Gastroesophageal sphincter (tissue), 4 donors: Measurements from ENCODE around the gene CCDC86. TPM values are rescaled to one million over a fixed set of nuclear protein-coding genes. Genes with fewer than 3 reads are reported as not detected.

ENCODE experiments used
- ATAC-seq: fragments of 150-250 bp; one replicate; pipeline ENCODE4 v1.9.1; 2016; ENCODE audit warnings: mild to moderate bottlenecking, moderate library complexity
- H3K27ac ChIP-seq, 4 donors: fragments of 200-600 bp; sonication (generic) in 3 of 4; 1 replicate in 3 of 4; 2 replicates in 1 of 4; pipeline ENCODE4 v1.5.1; 2016 to 2019
- H3K27me3 ChIP-seq: fragments of 200-600 bp; sonication (generic); one replicate; pipeline ENCODE4 v1.5.1; 2019
- H3K36me3 ChIP-seq, 2 donors: fragments of 200-600 bp; sonication (generic); one replicate each; pipeline ENCODE4 v1.5.1; 2019; ENCODE audit warnings: control low read depth in 1 of 2
- H3K4me1 ChIP-seq, 3 donors: fragments of 200-600 bp; sonication (generic); 1 replicate in 2 of 3; 2 replicates in 1 of 3; pipeline ENCODE4 v1.5.1; 2016 to 2019; ENCODE audit warnings: control low read depth in 2 of 3
- H3K4me3 ChIP-seq, 2 donors: fragments of 200-600 bp; sonication (generic); one replicate each; pipeline ENCODE4 v1.5.1; 2019; ENCODE audit warnings: mild to moderate bottlenecking in 1 of 2, moderate library complexity in 1 of 2
- H3K9me3 ChIP-seq, 3 donors: fragments of 200-600 bp; sonication (generic); one replicate each; pipeline ENCODE4 v1.5.1; 2017 to 2019; ENCODE audit warnings: control low read depth in 2 of 3
- CTCF ChIP-seq, 4 experiments: fragments of 200-600 bp in 2 of 4; fragments of 450-650 bp in 2 of 4; sonication (generic) in 1 of 4; IDR thresholded peaks; one replicate each; pipeline ENCODE4 v1.5.1; 2017 to 2019; ENCODE audit warnings: antibody characterized with exemption in 4 of 4, mild to moderate bottlenecking in 2 of 4, moderate library complexity in 2 of 4
- EP300 ChIP-seq: sonication (generic); formaldehyde crosslinking; IDR thresholded peaks from one replicate; pipeline ENCODE4 v1.6.1; 2017; ENCODE audit warnings: antibody characterized with exemption, mild to moderate bottlenecking
- POLR2A ChIP-seq, 2 donors: fragments of 450-650 bp; IDR thresholded peaks; one replicate each; pipeline ENCODE4 v1.6.1; 2017; ENCODE audit warnings: antibody characterized with exemption in 2 of 2, mild to moderate bottlenecking in 2 of 2, moderate library complexity in 1 of 2
- POLR2AphosphoS5 ChIP-seq: sonication (generic); formaldehyde crosslinking; IDR thresholded peaks from one replicate; pipeline ENCODE4 v1.6.1; 2017; ENCODE audit warnings: antibody characterized with exemption
- WGBS, 2 donors: methylation state at CpG; one replicate each; pipeline ENCODE4 v1.1.5; 2018; ENCODE audit warnings: low coverage in 1 of 2; 5-methylcytosine and 5-hydroxymethylcytosine counted together
- total RNA-seq, 4 donors: library from RNA; depleted of rRNA; stranded (reverse); fragments of >200 nt; gene quantifications; one replicate each; pipeline ENCODE4 v1.1.0, GENCODE V29; 2016

CCDC86 gene
- total RNA-seq, 4 donors from 2014 or later = 10.5 to 27.8 (median 18.2) TPM

DNA sequence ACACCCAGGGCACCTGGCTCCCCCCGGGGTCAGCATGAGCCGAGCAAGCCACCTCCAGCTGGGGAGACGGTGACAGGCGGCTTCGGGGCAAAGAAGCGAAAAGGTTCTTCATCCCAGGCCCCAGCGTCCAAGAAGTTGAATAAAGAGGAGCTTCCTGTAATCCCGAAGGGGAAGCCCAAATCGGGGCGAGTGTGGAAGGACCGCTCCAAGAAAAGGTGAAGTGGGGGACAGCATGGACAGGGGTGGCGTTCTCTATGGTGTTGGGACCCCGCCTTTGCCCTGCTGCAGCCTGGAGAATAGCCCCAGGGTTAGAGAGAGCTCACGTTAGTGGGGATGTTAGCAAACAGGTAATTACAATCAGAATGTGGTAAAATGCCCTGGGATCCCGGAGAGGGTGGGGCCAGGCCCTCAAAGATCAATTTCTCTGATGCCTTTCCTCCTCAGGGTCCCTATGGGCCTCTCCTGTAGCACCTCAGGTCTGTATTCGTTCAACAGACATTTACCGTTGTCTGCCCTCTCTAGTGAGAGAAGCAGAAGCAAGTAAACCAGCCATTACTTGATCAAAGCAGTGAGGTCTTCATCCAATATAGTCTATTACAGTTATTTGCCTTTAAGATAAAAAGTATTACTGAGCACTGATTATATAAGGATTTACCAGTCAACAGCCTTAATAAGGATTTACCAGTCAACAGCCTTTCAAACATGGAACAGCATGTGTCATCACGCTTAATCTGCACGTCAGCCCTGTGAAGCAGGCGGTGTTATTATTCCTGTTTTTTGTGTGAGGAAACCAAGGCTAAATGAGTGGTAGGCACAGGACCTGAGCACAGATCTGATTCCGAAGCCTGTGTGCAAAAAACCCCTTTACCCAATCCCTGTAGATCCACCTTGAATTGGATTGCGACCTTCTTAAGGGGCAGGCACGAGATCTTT is 1.0 kb downstream of the CCDC86 start:
- Histone ChIP-seq H3K9me3 (no peaks in the 10 kb centered on the region), H3K4me3 (peak overlapping the region; percentile 52 to 91), H3K27me3 (no peaks in the 10 kb centered on the region), H3K27ac (peak overlapping the region in 3 of 4 donors; percentile 80 to 86 (median 81)), H3K36me3 (peaks cover 0 to 21% of the 10 kb centered on the region in 2 donors), H3K4me1 (peaks cover 0 to 54% (median 19%) of the 10 kb centered on the region in 3 donors)
- no peak for ATAC-seq
- WGBS, 2 donors = 13 to 29% methylated on average over 6 to 9 of the region's 23 CpGs
- TF ChIP-seq POLR2AphosphoS5 (no peak), POLR2A (IDR thresholded peaks at IDR 0.05) (no peak), CTCF (IDR thresholded peaks at IDR 0.05) (no peak), EP300 (no peak)

- Histone ChIP-seq H3K4me3 (peak overlapping the region in 1 of 2 donors; percentile 91), H3K27me3 (no peaks in the 10 kb centered on the region), H3K9me3 (no peaks in the 10 kb centered on the region), H3K27ac (no peak overlapping the region), H3K4me1 (peaks cover 0 to 54% (median 19%) of the 10 kb centered on the region in 3 donors), H3K36me3 (peaks cover 0 to 34% of the 10 kb centered on the region in 2 donors)
- 55 to 71% methylated on average over 3 to 7 of the region's 10 CpGs for WGBS, 2 donors
- TF ChIP-seq POLR2A (IDR thresholded peaks at IDR 0.05) (no peak), POLR2AphosphoS5 (no peak), CTCF (IDR thresholded peaks at IDR 0.05) (no peak), EP300 (no peak)
- no peak for ATAC-seq
Measured at GRCh38 chr11:60844045-60844869, 2.3 kb downstream of the CCDC86 start.

DNA sequence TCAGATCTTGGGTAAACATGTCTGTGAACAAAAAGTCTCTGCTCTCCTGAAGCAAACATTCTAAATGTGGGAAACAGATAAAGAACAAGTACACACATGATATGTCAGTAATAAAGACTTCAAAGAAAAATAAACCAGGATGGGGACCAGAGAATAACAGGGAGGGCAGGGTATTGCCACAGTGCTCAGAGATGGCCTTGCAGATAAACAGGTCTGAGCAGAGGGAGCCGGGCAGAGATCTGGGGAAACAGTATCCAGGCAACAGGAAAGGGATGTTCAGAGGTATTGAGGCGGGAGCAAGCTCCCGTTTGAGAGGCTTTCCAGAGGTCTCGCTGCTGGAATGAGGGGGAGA is 2.9 kb downstream of the CCDC86 start:
- Histone ChIP-seq H3K36me3 (peaks cover 0 to 40% of the 10 kb centered on the region in 2 donors), H3K27me3 (no peaks in the 10 kb centered on the region), H3K9me3 (no peaks in the 10 kb centered on the region), H3K4me3 (no peak overlapping the region), H3K4me1 (peaks cover 0 to 51% (median 19%) of the 10 kb centered on the region in 3 donors), H3K27ac (no peak overlapping the region)
- TF ChIP-seq POLR2A (IDR thresholded peaks at IDR 0.05) (no peak), EP300 (no peak), CTCF (IDR thresholded peaks at IDR 0.05) (no peak), POLR2AphosphoS5 (no peak)
- no peak for ATAC-seq
- WGBS, 2 donors = 38 to 40% methylated on average over 3 to 4 of the region's 4 CpGs

DNA sequence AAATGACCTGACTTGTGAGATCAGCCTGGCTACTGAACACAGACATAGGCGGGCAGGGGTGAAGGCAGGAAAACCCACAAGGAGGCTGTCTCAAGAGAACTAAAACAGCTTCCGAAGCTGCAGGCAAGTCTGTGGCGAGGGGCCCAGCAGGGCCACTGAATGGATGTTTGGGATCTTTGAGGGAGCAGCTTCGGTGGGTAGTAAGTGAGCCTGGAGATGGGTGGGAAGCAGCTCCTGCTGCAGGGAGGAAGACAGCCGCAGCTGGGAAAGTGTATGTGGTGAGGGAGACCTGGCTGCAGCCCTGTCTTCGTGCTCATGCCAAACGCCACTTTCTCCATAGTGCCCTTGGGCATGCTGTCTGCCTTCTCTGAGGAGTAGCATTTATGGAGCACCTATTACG is 3.4 kb downstream of the CCDC86 start:
- 79 to 90% methylated on average over 3 to 8 of the region's 8 CpGs for WGBS, 2 donors
- no peak for ATAC-seq
- Histone ChIP-seq H3K36me3 (peaks cover 0 to 45% of the 10 kb centered on the region in 2 donors), H3K4me1 (peaks cover 0 to 46% (median 19%) of the 10 kb centered on the region in 3 donors), H3K27ac (no peak overlapping the region), H3K4me3 (no peak overlapping the region), H3K9me3 (no peaks in the 10 kb centered on the region), H3K27me3 (no peaks in the 10 kb centered on the region)
- TF ChIP-seq POLR2AphosphoS5 (no peak), EP300 (no peak)

GRCh38 chr11:60847281-60847680 is 5.4 kb downstream of the CCDC86 start:
- peaks cover 0 to 34% (median 12%) of the 10 kb centered on the region in 3 donors for H3K4me1 ChIP-seq
- peaks cover 0 to 64% of the 10 kb centered on the region in 2 donors for H3K36me3 ChIP-seq
- no CpG with 5 or more reads among the region's 13 CpGs for WGBS, 2 donors
- no peak for ATAC-seq
- no peak overlapping the region for H3K4me3 ChIP-seq
- TF ChIP-seq POLR2A (IDR thresholded peaks at IDR 0.05) = no peak
- no peak for TF ChIP-seq POLR2AphosphoS5
- no peak for TF ChIP-seq EP300
- no peak for TF ChIP-seq CTCF (IDR thresholded peaks at IDR 0.05)
- no peaks in the 10 kb centered on the region for H3K27me3 ChIP-seq
- no peaks in the 10 kb centered on the region for H3K9me3 ChIP-seq
- H3K27ac ChIP-seq = no peak overlapping the region
